Measurements from ENCODE around the gene FN1. TPM values are rescaled to one million over a fixed set of nuclear protein-coding genes. Genes with fewer than 3 reads are reported as not detected.
A peak's percentile ranks its signal among the peaks of the same experiment; 100 is the strongest.

The FN1 gene
- total RNA-seq: 217 TPM
- long read RNA-seq, transcript FN1-227 (2 exons, 2,433 nt): minor isoform, 5 of 59 reads
- long read RNA-seq, transcript FN1-208 (13 exons, 2,388 nt): major isoform, 6 of 59 reads
- long read RNA-seq, partial matches to known transcripts: 38 of 59 reads
- long read RNA-seq, other reads (novel, unspliced or antisense): 8 of 59 reads

- peak; percentile 93 for DNase-seq (ENCODE audit: low spot score)
Observed at GRCh38 chr2:215435870-215436704, at the start of gene FN1. TSS of gene FN1 (minus strand) at chr2:215436068. CDS start at chr2:215435802, 266 bp downstream.

GRCh38 chr2:215485032-215485431 is 49.2 kb upstream of the FN1 start:
- DNase-seq (ENCODE audit: low spot score): no peak

GRCh38 chr2:215484570-215484969 is 48.7 kb upstream of the FN1 start:
- no peak for DNase-seq (ENCODE audit: low spot score)

- no peak for DNase-seq (ENCODE audit: low spot score)
Observed at GRCh38 chr2:215483431-215483830, 47.6 kb upstream of the FN1 start.

- no peak for DNase-seq (ENCODE audit: low spot score)
Observed at GRCh38 chr2:215479536-215480240, 43.8 kb upstream of the FN1 start.

- no peak for DNase-seq (ENCODE audit: low spot score)
Observed at GRCh38 chr2:215479121-215479520, 43.3 kb upstream of the FN1 start.

GRCh38 chr2:215476424-215476823 is 40.6 kb upstream of the FN1 start:
- DNase-seq (ENCODE audit: low spot score): no peak

GRCh38 chr2:215466097-215466909 is 30.4 kb upstream of the FN1 start:
- no peak for DNase-seq (ENCODE audit: low spot score)

- DNase-seq (ENCODE audit: low spot score): no peak
Observed at GRCh38 chr2:215465256-215465655, 29.4 kb upstream of the FN1 start.

GRCh38 chr2:215461836-215462532 is 26.1 kb upstream of the FN1 start:
- no peak for DNase-seq (ENCODE audit: low spot score)

- no peak for DNase-seq (ENCODE audit: low spot score)
Observed at GRCh38 chr2:215460682-215461382, 25.0 kb upstream of the FN1 start.

GRCh38 chr2:215455958-215456357 is 20.1 kb upstream of the FN1 start:
- no peak for DNase-seq (ENCODE audit: low spot score)

GRCh38 chr2:215454519-215455246 is 18.8 kb upstream of the FN1 start:
- DNase-seq (ENCODE audit: low spot score): no peak

GRCh38 chr2:215452725-215453124 is 16.9 kb upstream of the FN1 start:
- DNase-seq (ENCODE audit: low spot score): no peak

- no peak for DNase-seq (ENCODE audit: low spot score)
Observed at GRCh38 chr2:215451012-215451756, 15.3 kb upstream of the FN1 start.

GRCh38 chr2:215450188-215451011 is 14.5 kb upstream of the FN1 start:
- no peak for DNase-seq (ENCODE audit: low spot score)

GRCh38 chr2:215447673-215448081 is 11.8 kb upstream of the FN1 start:
- DNase-seq (ENCODE audit: low spot score): no peak

- no peak for DNase-seq (ENCODE audit: low spot score)
Observed at GRCh38 chr2:215447056-215447455, 11.2 kb upstream of the FN1 start.
